GM18868 (cell line): ENCODE data around the gene RAD23A.
"Not testable (repeated sequence)": the region's sequence is repeated elsewhere in the genome, so short reads cannot be mapped to it uniquely, and the experiment has no call there.

ENCODE experiments used
- ATAC-seq: cut with Tn5 transposase; IDR thresholded peaks from one replicate; pipeline ENCODE4 v1.9.1; 2021; ENCODE audit warnings: mild to moderate bottlenecking, moderate library complexity; ENCODE audit not compliant: unreplicated experiment

Gene RAD23A

GRCh38 chr19:12945479-12946091, at the start of gene RAD23A:
Gene RAD23A (plus strand): TSS chr19:12945862. CDS start chr19:12945949, 87 bp downstream.
- peak; percentile 68 for ATAC-seq

GRCh38 chr19:12896460-12896859, 49.2 kb upstream of the RAD23A start:
- ATAC-seq: no peak

- ATAC-seq: no peak
Measured at GRCh38 chr19:12899891-12900518, 45.7 kb upstream of the RAD23A start.

- ATAC-seq: no peak
Measured at GRCh38 chr19:12907166-12907565, 38.5 kb upstream of the RAD23A start.

GRCh38 chr19:12912571-12912970, 33.1 kb upstream of the RAD23A start:
- ATAC-seq: no peak

- ATAC-seq: no peak
Measured at GRCh38 chr19:12913011-12913561, 32.6 kb upstream of the RAD23A start.

- ATAC-seq: no peak
Measured at GRCh38 chr19:12913851-12914690, 31.6 kb upstream of the RAD23A start.

GRCh38 chr19:12915860-12916259, 29.8 kb upstream of the RAD23A start:
- ATAC-seq: not testable (repeated sequence)

GRCh38 chr19:12918253-12918652, 27.4 kb upstream of the RAD23A start:
- no peak for ATAC-seq

- ATAC-seq: no peak
Measured at GRCh38 chr19:12921047-12921446, 24.6 kb upstream of the RAD23A start.

- ATAC-seq: no peak
Measured at GRCh38 chr19:12922959-12923358, 22.7 kb upstream of the RAD23A start.

- no peak for ATAC-seq
Measured at GRCh38 chr19:12924621-12925310, 20.9 kb upstream of the RAD23A start.

- no peak for ATAC-seq
Measured at GRCh38 chr19:12930002-12930645, 15.5 kb upstream of the RAD23A start.

GRCh38 chr19:12932392-12933286, 13.0 kb upstream of the RAD23A start:
- no peak for ATAC-seq

- ATAC-seq: peak; percentile 45
Measured at GRCh38 chr19:12933287-12934072, 12.2 kb upstream of the RAD23A start, which contains the start of gene FARSA. Gene FARSA (minus strand): TSS chr19:12933711. CDS start chr19:12933696, 15 bp downstream.

- ATAC-seq: no peak
Measured at GRCh38 chr19:12935071-12935470, 10.6 kb upstream of the RAD23A start.

GRCh38 chr19:12936582-12936981, 9.1 kb upstream of the RAD23A start:
- ATAC-seq: no peak

- no peak for ATAC-seq
Measured at GRCh38 chr19:12937093-12937926, 8.4 kb upstream of the RAD23A start.
